OCI-LY7 (cell line): ENCODE data around the gene SHISA5.

Experiments
- CTCF ChIP-seq: fragments of 200-600 bp; sonication (generic); conservative IDR thresholded peaks from 2 replicates; pipeline ENCODE4 v1.5.1; 2014; ENCODE audit warnings: mild to moderate bottlenecking, antibody characterized with exemption, low read length, moderate library complexity, mixed read lengths
- EZH2phosphoT487 ChIP-seq: fragments of 200-600 bp; sonication (generic); IDR thresholded peaks from 2 replicates; pipeline ENCODE4 v1.6.1; 2018; ENCODE audit warnings: low read depth, borderline replicate concordance, mild to moderate bottlenecking, mixed run types, antibody characterized with exemption, low read length, moderate library complexity, mixed read lengths

DNA sequence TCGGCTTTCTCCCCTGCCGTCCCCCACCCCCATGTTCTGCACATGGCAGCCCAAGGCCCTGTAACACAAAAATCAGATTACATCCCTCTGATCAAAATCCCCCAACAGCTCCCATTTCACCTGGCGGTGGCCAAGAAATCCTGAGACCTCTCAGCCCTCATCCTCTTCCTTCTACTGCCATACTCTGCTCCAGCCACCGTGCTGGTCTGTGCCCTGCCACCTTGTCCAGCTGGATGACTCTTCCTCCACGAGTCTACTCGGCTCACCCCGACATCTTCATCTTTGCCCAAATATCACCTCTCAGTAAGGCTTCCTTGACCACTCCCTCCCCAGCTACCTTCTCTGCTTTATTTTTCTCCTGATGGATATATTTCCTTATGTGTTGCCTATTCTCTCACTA lies 67.1 kb downstream of the SHISA5 start:
- TF ChIP-seq EZH2phosphoT487: no peak
- TF ChIP-seq CTCF: no peak
